Measurements from ENCODE around the gene ATXN1. TPM values are rescaled to one million over a fixed set of nuclear protein-coding genes. Genes with fewer than 3 reads are reported as not detected.

The ATXN1 gene
- total RNA-seq, 1 donor from 2014 or later: 3.9 TPM

GRCh38 chr6:16653226-16653625, 108.0 kb downstream of the ATXN1 start:
- H3K36me3 Mint-ChIP-seq (ENCODE audit: low read depth): no peaks in the 10 kb centered on the region
- no peaks in the 10 kb centered on the region for H3K9me3 Mint-ChIP-seq
- no peak overlapping the region for H3K27ac Mint-ChIP-seq (ENCODE audit: unreplicated experiment)
- H3K4me3 Mint-ChIP-seq: no peak overlapping the region
- H3K27me3 Mint-ChIP-seq (ENCODE audit: low read depth): no peaks in the 10 kb centered on the region
- no peak for DNase-seq (ENCODE audit: low read depth, low spot score)
- peaks cover 13% of the 10 kb centered on the region for H3K4me1 Mint-ChIP-seq
- no peak for TF ChIP-seq CTCF (conservative IDR thresholded peaks at IDR 0.05)

- no peak for DNase-seq (ENCODE audit: low read depth, low spot score)
- Mint-ChIP-seq H3K27ac (ENCODE audit: unreplicated experiment) (no peak overlapping the region), H3K4me3 (no peak overlapping the region), H3K27me3 (ENCODE audit: low read depth) (no peaks in the 10 kb centered on the region), H3K4me1 (peaks cover 8% of the 10 kb centered on the region), H3K9me3 (no peaks in the 10 kb centered on the region), H3K36me3 (ENCODE audit: low read depth) (no peaks in the 10 kb centered on the region)
- TF ChIP-seq CTCF (conservative IDR thresholded peaks at IDR 0.05): no peak
Observed at GRCh38 chr6:16651871-16652270, 109.4 kb downstream of the ATXN1 start.

GRCh38 chr6:16649890-16650289, 111.4 kb downstream of the ATXN1 start:
- Mint-ChIP-seq H3K27me3 (ENCODE audit: low read depth) (no peaks in the 10 kb centered on the region), H3K27ac (ENCODE audit: unreplicated experiment) (no peak overlapping the region), H3K36me3 (ENCODE audit: low read depth) (no peaks in the 10 kb centered on the region), H3K4me3 (no peak overlapping the region), H3K9me3 (no peaks in the 10 kb centered on the region), H3K4me1 (peaks cover 8% of the 10 kb centered on the region)
- TF ChIP-seq CTCF (conservative IDR thresholded peaks at IDR 0.05): no peak
- no peak for DNase-seq (ENCODE audit: low read depth, low spot score)

GRCh38 chr6:16649241-16649640, 112.0 kb downstream of the ATXN1 start:
- DNase-seq (ENCODE audit: low read depth, low spot score): no peak
- no peak overlapping the region for H3K4me3 Mint-ChIP-seq
- H3K4me1 Mint-ChIP-seq: peaks cover 4% of the 10 kb centered on the region
- H3K36me3 Mint-ChIP-seq (ENCODE audit: low read depth): no peaks in the 10 kb centered on the region
- no peaks in the 10 kb centered on the region for H3K27me3 Mint-ChIP-seq (ENCODE audit: low read depth)
- H3K27ac Mint-ChIP-seq (ENCODE audit: unreplicated experiment): no peak overlapping the region
- no peaks in the 10 kb centered on the region for H3K9me3 Mint-ChIP-seq
- no peak for TF ChIP-seq CTCF (conservative IDR thresholded peaks at IDR 0.05)

GRCh38 chr6:16648003-16648402, 113.3 kb downstream of the ATXN1 start:
- no peaks in the 10 kb centered on the region for H3K27me3 Mint-ChIP-seq (ENCODE audit: low read depth)
- no peak for TF ChIP-seq CTCF (conservative IDR thresholded peaks at IDR 0.05)
- H3K36me3 Mint-ChIP-seq (ENCODE audit: low read depth): no peaks in the 10 kb centered on the region
- no peak overlapping the region for H3K4me3 Mint-ChIP-seq
- H3K27ac Mint-ChIP-seq (ENCODE audit: unreplicated experiment): no peak overlapping the region
- DNase-seq (ENCODE audit: low read depth, low spot score): no peak
- peaks cover 4% of the 10 kb centered on the region for H3K4me1 Mint-ChIP-seq
- no peaks in the 10 kb centered on the region for H3K9me3 Mint-ChIP-seq

GRCh38 chr6:16647422-16647821, 113.8 kb downstream of the ATXN1 start:
- no peak for DNase-seq (ENCODE audit: low read depth, low spot score)
- no peaks in the 10 kb centered on the region for H3K9me3 Mint-ChIP-seq
- H3K27me3 Mint-ChIP-seq (ENCODE audit: low read depth): no peaks in the 10 kb centered on the region
- H3K4me1 Mint-ChIP-seq: peaks cover 4% of the 10 kb centered on the region
- H3K36me3 Mint-ChIP-seq (ENCODE audit: low read depth): peaks cover 2% of the 10 kb centered on the region
- H3K27ac Mint-ChIP-seq (ENCODE audit: unreplicated experiment): no peak overlapping the region
- H3K4me3 Mint-ChIP-seq: no peak overlapping the region
- TF ChIP-seq CTCF (conservative IDR thresholded peaks at IDR 0.05): no peak
